Adrenal gland (tissue), 12 donors: Measurements from ENCODE around the gene CWC15. TPM values are rescaled to one million over a fixed set of nuclear protein-coding genes. Genes with fewer than 3 reads are reported as not detected.

Experiments
- DNase-seq, 7 donors: peaks; one replicate each; pipeline ENCODE4 v3.0.0-alpha.2; 2019 to 2020
- H3K27ac ChIP-seq, 5 donors: fragments of 200-600 bp; sonication (generic) in 4 of 5; 1 replicate in 3 of 5; 2 replicates in 2 of 5; pipeline versions ENCODE4 v1.5.1 to v1.8.0; 2016 to 2020; ENCODE audit warnings: mild to moderate bottlenecking in 1 of 5
- H3K27me3 ChIP-seq: fragments of 200-600 bp; 2 replicates; pipeline ENCODE4 v1.8.0; 2021
- H3K36me3 ChIP-seq, 2 donors: fragments of 200-600 bp; replicated peaks in 1 of 2; 1 replicate in 1 of 2; 2 replicates in 1 of 2; pipeline versions ENCODE4 v1.5.1 to v1.8.0; 2018 to 2022
- H3K4me1 ChIP-seq, 2 donors: fragments of 200-600 bp; replicated peaks in 1 of 2; 1 replicate in 1 of 2; 2 replicates in 1 of 2; pipeline versions ENCODE4 v1.5.1 to v1.8.0; 2018 to 2021
- H3K4me3 ChIP-seq, 4 donors: fragments of 200-600 bp; sonication (generic) in 3 of 4; one replicate each; pipeline ENCODE4 v1.5.1; 2016 to 2018
- H3K9me3 ChIP-seq, 3 donors: fragments of 200-600 bp; sonication (generic) in 1 of 3; replicated peaks in 1 of 3; 1 replicate in 2 of 3; 2 replicates in 1 of 3; pipeline versions ENCODE4 v1.5.1 to v1.8.0; 2016 to 2021
- POLR2A ChIP-seq, 2 donors: fragments of 450-650 bp; IDR thresholded peaks; one replicate each; pipeline ENCODE4 v1.6.1; 2017; ENCODE audit warnings: antibody characterized with exemption in 2 of 2, mild to moderate bottlenecking in 2 of 2, moderate library complexity in 1 of 2
- WGBS, 4 donors: extraction: QIAGEN DNeasy Blood & Tissue Kit in 2 of 4; methylation state at CpG; one replicate each; pipeline versions ENCODE4 v1.1.5 to v1.1.7; 2013 to 2017; 5-methylcytosine and 5-hydroxymethylcytosine counted together
- intact Hi-C, 2 donors: fragments of 100-400 bp; cut with DNase I; formaldehyde crosslinking; loops; one replicate each; pipeline versions ENCODE4 v1.14.1 to v1.15.0; 2022 to 2023
- polyA plus RNA-seq, 3 donors: library from polyadenylated mRNA; stranded (reverse); fragments of 200-250 nt in 2 of 3; fragments of 350-450 nt in 1 of 3; fragmentation: Illumina TruSeq in 1 of 3; extraction: RNeasy Lipid Tissue Mini Kit (QIAGEN cat#74804) in 1 of 3; gene quantifications; one replicate each; pipeline ENCODE4 v1.2.3, GENCODE V29; 2013 to 2014
- total RNA-seq, 9 donors: library from RNA; depleted of rRNA in 4 of 9; stranded (reverse); fragments of >200 nt in 4 of 9; fragments of 120-200 nt in 1 of 9; fragmentation: NEBNext Ultra II Directional in 1 of 9; extraction: Animal tissue kit (Norgen Biotek cat#: 25700) in 1 of 9; gene quantifications; one replicate each; pipeline versions ENCODE4 v1.1.0 to v1.2.4, GENCODE V29; 2013 to 2023
- TF ChIP-seq, protein P1 (sequence below), 6 experiments: fragments of 450-650 bp in 4 of 6; fragments of 200-600 bp in 2 of 6; sonication (generic) in 1 of 6; IDR thresholded peaks; 1 replicate in 5 of 6; 2 replicates in 1 of 6; pipeline versions ENCODE4 v1.5.1 to v1.8.0; 2016 to 2021; ENCODE audit warnings: antibody characterized with exemption in 6 of 6, mild to moderate bottlenecking in 2 of 6, moderate library complexity in 1 of 6
- donor health status: healthy with polysubstance abuse.
- donor health status: Bipolar disorder and iron deficiency.
- donor health status: DM: yes; HTN: yes; CAD: no.
- donor health status: DM: no; HTN: no; CAD: no.
- donor health status: DM: no; HTN: no; CAD: no.
- donor health status: DM: yes; HTN: yes; CAD: no.

CWC15 gene
- total and polyA plus RNA-seq, 12 donors: 21.6 to 218 (median 62.5) TPM

DNA sequence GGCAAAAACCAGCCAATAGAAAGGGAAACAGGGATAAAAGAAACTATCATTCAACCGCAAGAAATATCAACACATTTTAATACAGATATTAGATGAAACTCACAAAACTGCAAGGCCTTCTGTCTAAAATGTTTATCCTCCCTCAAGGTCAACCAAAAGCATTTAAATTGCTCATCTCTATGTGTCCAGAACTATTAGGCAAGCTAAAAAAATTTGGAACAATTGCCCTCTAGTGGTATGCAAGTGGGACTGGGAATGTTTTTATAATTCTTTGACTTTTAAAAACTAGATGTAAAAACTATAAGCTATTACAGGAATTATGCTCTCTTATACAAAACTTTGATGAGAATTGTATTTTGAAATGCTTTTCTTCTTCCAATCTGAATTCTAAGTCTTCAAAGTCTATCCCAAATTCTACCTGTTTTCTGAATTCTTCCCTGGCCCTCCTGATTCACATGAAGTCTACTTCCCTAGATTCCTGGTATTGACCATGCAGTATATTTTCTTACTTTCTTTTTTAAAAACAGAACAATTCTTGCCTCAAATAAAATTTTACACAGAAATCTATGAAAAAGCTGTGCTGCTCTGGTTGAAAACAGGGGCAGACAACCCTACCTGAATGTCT lies 4.9 kb downstream of the CWC15 start:
- intact Hi-C loops: loop anchor here in 1 of 2 donors (10.0 kb wide), 1 partner anchor 796 kb away; no protein-coding TSS in a partner anchor
- Histone ChIP-seq H3K9me3 (no peaks in the 10 kb centered on the region), H3K27ac (no peak overlapping the region), H3K27me3 (no peaks in the 10 kb centered on the region), H3K36me3 (peaks cover 0 to 85% of the 10 kb centered on the region in 2 donors), H3K4me3 (no peak overlapping the region), H3K4me1 (peaks cover 6 to 15% of the 10 kb centered on the region in 2 donors)
- DNase-seq: no peak
- WGBS, 4 donors: 48 to 72% (median 58%) methylated on average over 1 of the region's 1 CpG
- TF ChIP-seq, protein P1, sequence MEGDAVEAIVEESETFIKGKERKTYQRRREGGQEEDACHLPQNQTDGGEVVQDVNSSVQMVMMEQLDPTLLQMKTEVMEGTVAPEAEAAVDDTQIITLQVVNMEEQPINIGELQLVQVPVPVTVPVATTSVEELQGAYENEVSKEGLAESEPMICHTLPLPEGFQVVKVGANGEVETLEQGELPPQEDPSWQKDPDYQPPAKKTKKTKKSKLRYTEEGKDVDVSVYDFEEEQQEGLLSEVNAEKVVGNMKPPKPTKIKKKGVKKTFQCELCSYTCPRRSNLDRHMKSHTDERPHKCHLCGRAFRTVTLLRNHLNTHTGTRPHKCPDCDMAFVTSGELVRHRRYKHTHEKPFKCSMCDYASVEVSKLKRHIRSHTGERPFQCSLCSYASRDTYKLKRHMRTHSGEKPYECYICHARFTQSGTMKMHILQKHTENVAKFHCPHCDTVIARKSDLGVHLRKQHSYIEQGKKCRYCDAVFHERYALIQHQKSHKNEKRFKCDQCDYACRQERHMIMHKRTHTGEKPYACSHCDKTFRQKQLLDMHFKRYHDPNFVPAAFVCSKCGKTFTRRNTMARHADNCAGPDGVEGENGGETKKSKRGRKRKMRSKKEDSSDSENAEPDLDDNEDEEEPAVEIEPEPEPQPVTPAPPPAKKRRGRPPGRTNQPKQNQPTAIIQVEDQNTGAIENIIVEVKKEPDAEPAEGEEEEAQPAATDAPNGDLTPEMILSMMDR (IDR thresholded peaks at IDR 0.05): peak; percentile 51 to 73 (median 65)
- no peak for TF ChIP-seq POLR2A (IDR thresholded peaks at IDR 0.05)

DNA sequence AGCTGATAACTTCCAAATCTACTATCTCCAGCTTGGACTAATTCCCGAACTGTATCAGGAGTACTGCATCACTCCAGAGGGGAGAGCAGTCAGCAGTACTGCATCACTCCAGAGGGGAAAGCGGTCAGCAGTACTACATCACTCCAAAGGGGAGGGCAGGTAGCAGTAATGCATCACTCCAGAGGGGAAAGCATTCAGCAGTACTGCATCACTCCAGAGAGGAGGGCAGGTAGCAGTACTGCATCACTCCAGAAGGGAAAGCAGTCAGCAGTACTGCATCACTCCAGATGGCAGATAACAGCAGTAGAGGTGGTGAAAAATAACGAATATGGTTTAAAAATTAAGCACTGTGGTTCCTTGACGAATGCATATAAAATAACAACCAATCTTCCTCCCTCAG lies 8.4 kb downstream of the CWC15 start:
- Histone ChIP-seq H3K4me3 (no peak overlapping the region), H3K36me3 (peaks cover 0 to 96% of the 10 kb centered on the region in 2 donors), H3K27ac (no peak overlapping the region), H3K9me3 (no peaks in the 10 kb centered on the region), H3K27me3 (no peaks in the 10 kb centered on the region), H3K4me1 (peaks cover 0 to 8% of the 10 kb centered on the region in 2 donors)
- WGBS, 4 donors: 90 to 94% (median 92%) methylated on average over 4 of the region's 4 CpGs
- DNase-seq: no peak
- intact Hi-C loops: loop anchor here in 1 of 2 donors (10.0 kb wide), 1 partner anchor 800 kb away; no protein-coding TSS in a partner anchor
- no peak for TF ChIP-seq POLR2A (IDR thresholded peaks at IDR 0.05)

DNA sequence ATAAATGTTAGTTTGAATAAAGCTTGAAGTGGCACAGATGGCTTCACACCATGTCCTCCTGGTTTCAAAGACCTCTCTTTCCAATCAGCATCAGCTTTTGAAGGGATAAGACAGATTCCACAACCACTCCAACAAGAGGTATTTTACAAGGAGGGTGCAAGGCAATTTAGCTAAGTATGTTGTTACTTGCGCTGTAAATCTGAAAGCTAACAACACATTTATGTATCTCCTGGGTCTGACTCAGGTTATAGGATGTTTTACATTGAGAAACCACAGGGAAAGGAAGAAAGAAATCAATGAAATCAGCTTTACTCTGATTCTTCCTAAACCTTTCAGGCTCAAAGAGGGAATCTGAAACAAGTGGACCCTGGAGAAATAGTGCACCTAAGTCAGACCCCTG lies 12.1 kb downstream of the CWC15 start:
- Histone ChIP-seq H3K4me1 (no peaks in the 10 kb centered on the region), H3K27ac (no peak overlapping the region), H3K4me3 (no peak overlapping the region), H3K9me3 (no peaks in the 10 kb centered on the region), H3K27me3 (no peaks in the 10 kb centered on the region), H3K36me3 (peaks cover 0 to 60% of the 10 kb centered on the region in 2 donors)
- TF ChIP-seq POLR2A (IDR thresholded peaks at IDR 0.05): no peak
- TF ChIP-seq, protein P1 (IDR thresholded peaks at IDR 0.05): no peak
- WGBS, 4 donors: 94 to 100% (median 97%) methylated on average over 1 of the region's 1 CpG
- intact Hi-C loops: loop anchor here in 1 of 2 donors (10.0 kb wide), 1 partner anchor 804 kb away; no protein-coding TSS in a partner anchor
- DNase-seq: no peak

DNA sequence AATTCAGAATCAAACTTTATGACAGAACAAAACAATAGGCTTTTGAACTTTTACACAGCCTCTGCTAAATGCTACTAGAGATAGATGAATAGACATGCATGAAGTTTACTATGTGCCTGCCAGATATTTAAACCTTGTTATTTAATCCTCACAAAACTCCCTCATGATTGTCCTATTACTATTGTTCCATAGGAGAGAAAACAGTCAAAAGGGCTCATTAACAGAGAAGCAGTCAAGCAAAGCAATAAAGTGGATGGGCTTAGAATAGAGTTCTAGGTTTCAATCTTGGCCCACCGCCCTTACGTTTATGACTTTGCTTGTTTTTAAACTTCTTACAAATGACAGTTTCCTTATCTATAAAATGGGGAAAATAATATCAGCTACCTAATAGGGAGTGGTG lies 12.9 kb downstream of the CWC15 start:
- no peak overlapping the region for H3K4me3 ChIP-seq
- no peak for DNase-seq
- H3K36me3 ChIP-seq: peaks cover 0 to 52% of the 10 kb centered on the region in 2 donors
- H3K9me3 ChIP-seq: no peaks in the 10 kb centered on the region
- 87 to 98% (median 95%) methylated on average over 2 of the region's 2 CpGs for WGBS, 4 donors
- intact Hi-C loops: loop anchor here in 1 of 2 donors (10.0 kb wide), 1 partner anchor 804 kb away; no protein-coding TSS in a partner anchor
- H3K27me3 ChIP-seq: no peaks in the 10 kb centered on the region
- no peak overlapping the region for H3K27ac ChIP-seq
- no peaks in the 10 kb centered on the region for H3K4me1 ChIP-seq
- TF ChIP-seq, protein P1 (IDR thresholded peaks at IDR 0.05): no peak
- no peak for TF ChIP-seq POLR2A (IDR thresholded peaks at IDR 0.05)
